ENCODE results near the gene MED29. TPM values are rescaled to one million over a fixed set of nuclear protein-coding genes. Genes with fewer than 3 reads are reported as not detected.

Gene MED29
- total and polyA plus RNA-seq, 2 donors (not counting 1 experiment from before 2014, with no cell fraction given) = 33.0 to 47.5 TPM

- Histone ChIP-seq H3K4me1 (ENCODE audit: control insufficient read depth in 2 of 2, insufficient read depth in 2 of 2, low read length in 2 of 2) (peaks cover 17 to 25% of the 10 kb centered on the region in 2 donors), H3K4me2 (replicated peaks; ENCODE audit: low read depth, low read length, poor library complexity, severe bottlenecking) (no peak overlapping the region), H3K9me3 (ENCODE audit: control extremely low read depth in 1 of 3, control insufficient read depth in 2 of 3, insufficient read depth in 1 of 3, low read length in 2 of 3) (no peaks in the 10 kb centered on the region), H4K20me1 (ENCODE audit: control insufficient read depth, insufficient read depth, low read length, poor library complexity, severe bottlenecking) (peaks cover 34% of the 10 kb centered on the region), H3K27ac (ENCODE audit: low read length in 2 of 2) (peak overlapping the region; percentile 9 to 63), H3K27me3 (replicated peaks in 1 of 4; ENCODE audit: control extremely low read depth in 1 of 4, control insufficient read depth in 3 of 4, insufficient read depth in 4 of 4, low read length in 3 of 4) (no peaks in the 10 kb centered on the region), H3K36me3 (replicated peaks in 1 of 2; ENCODE audit: control extremely low read depth in 1 of 2, control insufficient read depth in 1 of 2, extremely low read depth in 1 of 2, insufficient read depth in 2 of 2, low read length in 1 of 2) (peaks cover 7 to 37% of the 10 kb centered on the region in 2 experiments), H3K9ac (ENCODE audit: low read length) (no peak overlapping the region), H3K79me2 (ENCODE audit: control insufficient read depth, insufficient read depth, low read length) (peaks cover 33% of the 10 kb centered on the region), H2AFZ (ENCODE audit: insufficient read depth, low read depth, low read length, poor library complexity, severe bottlenecking) (no peak overlapping the region), H3K4me3 (ENCODE audit: control extremely low read depth in 1 of 5, extremely low read depth in 1 of 5, insufficient read depth in 1 of 5, low read depth in 2 of 5, low read length in 4 of 5) (no peak overlapping the region)
- ChIA-PET CTCF (interaction anchor here (0.7 kb wide), 1 partner anchor 19 kb away, joined by 3 read pairs; the partner anchor contains the start of gene PLEKHG2), POLR2A (interaction anchor here (0.7 kb wide), 2 partner anchors 8 to 131 kb away, joined by 5 to 8 read pairs; no protein-coding TSS in a partner anchor)
- WGBS (ENCODE audit: insufficient coverage) = 65% methylated on average over 14 of the region's 25 CpGs
- intact Hi-C loops (cut with micrococcal nuclease) = loop anchor here (2.0 kb wide), 1 partner anchor 14 kb away; the partner anchor contains the start of gene SUPT5H
- peak; percentile 69 for ATAC-seq (ENCODE audit: low read depth)
- peak; percentile 63 for DNase-seq
- Mint-ChIP-seq H3K27ac (peak overlapping the region; percentile 94), H3K9me3 (ENCODE audit: insufficient read depth) (no peaks in the 10 kb centered on the region), H3K4me3 (peak overlapping the region; percentile 71), H3K4me1 (peaks cover 35% of the 10 kb centered on the region), H3K27me3 (no peaks in the 10 kb centered on the region)
- TF ChIP-seq EZH2 (IDR thresholded peaks at IDR 0.05; ENCODE audit: borderline replicate concordance, insufficient read depth, low read depth, low read length, poor library complexity, severe bottlenecking) (no peak), CTCF (IDR thresholded peaks at IDR 0.05) (no peak)
Measured at GRCh38 chr19:39430675-39431593, 39.8 kb downstream of the MED29 start.

DNA sequence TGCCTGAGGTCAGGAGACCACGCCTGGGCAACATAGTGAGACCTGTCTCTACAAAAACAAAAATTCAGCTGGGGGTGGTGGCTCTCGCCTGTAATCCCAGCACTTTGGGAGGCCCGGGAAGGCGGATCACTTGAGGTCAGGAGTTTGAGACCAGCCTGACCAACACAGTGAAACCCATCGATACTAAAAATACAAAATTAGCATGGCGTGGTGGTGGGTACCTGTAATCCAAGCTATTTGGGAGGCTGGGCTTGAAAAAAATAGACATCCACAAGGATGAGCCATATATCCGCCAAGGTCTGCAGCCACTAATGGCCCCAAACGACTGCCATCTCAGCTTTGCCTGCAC, 41.5 kb downstream of the MED29 start:
- Histone ChIP-seq H4K20me1 (ENCODE audit: control insufficient read depth, insufficient read depth, low read length, poor library complexity, severe bottlenecking) (peaks cover 34% of the 10 kb centered on the region), H3K27ac (ENCODE audit: low read length in 2 of 2) (no peak overlapping the region), H3K36me3 (replicated peaks in 1 of 2; ENCODE audit: control extremely low read depth in 1 of 2, control insufficient read depth in 1 of 2, extremely low read depth in 1 of 2, insufficient read depth in 2 of 2, low read length in 1 of 2) (peaks cover 7 to 37% of the 10 kb centered on the region in 2 experiments), H3K79me2 (ENCODE audit: control insufficient read depth, insufficient read depth, low read length) (peaks cover 44% of the 10 kb centered on the region), H3K4me1 (ENCODE audit: control insufficient read depth in 2 of 2, insufficient read depth in 2 of 2, low read length in 2 of 2) (peaks cover 23 to 33% of the 10 kb centered on the region in 2 donors), H2AFZ (ENCODE audit: insufficient read depth, low read depth, low read length, poor library complexity, severe bottlenecking) (no peak overlapping the region), H3K9ac (ENCODE audit: low read length) (no peak overlapping the region), H3K9me3 (ENCODE audit: control extremely low read depth in 1 of 3, control insufficient read depth in 2 of 3, insufficient read depth in 1 of 3, low read length in 2 of 3) (no peaks in the 10 kb centered on the region), H3K4me3 (ENCODE audit: control extremely low read depth in 1 of 5, extremely low read depth in 1 of 5, insufficient read depth in 1 of 5, low read depth in 2 of 5, low read length in 4 of 5) (no peak overlapping the region), H3K4me2 (replicated peaks; ENCODE audit: low read depth, low read length, poor library complexity, severe bottlenecking) (no peak overlapping the region), H3K27me3 (replicated peaks in 1 of 4; ENCODE audit: control extremely low read depth in 1 of 4, control insufficient read depth in 3 of 4, insufficient read depth in 4 of 4, low read length in 3 of 4) (no peaks in the 10 kb centered on the region)
- ChIA-PET CTCF (interaction anchor here (0.7 to 1.2 kb wide), 2 partner anchors 35 to 408 kb away, joined by 3 read pairs; no protein-coding TSS in a partner anchor), POLR2A (interaction anchor here (0.7 kb wide), 1 partner anchor 23 kb away, joined by 3 read pairs; no protein-coding TSS in a partner anchor)
- no peaks in the 10 kb centered on the region for H3K9me3 Mint-ChIP-seq (ENCODE audit: insufficient read depth)
- H3K27me3 Mint-ChIP-seq = no peaks in the 10 kb centered on the region
- H3K27ac Mint-ChIP-seq = peak overlapping the region; percentile 59
- H3K4me3 Mint-ChIP-seq = peak overlapping the region; percentile 16
- H3K4me1 Mint-ChIP-seq = peaks cover 44% of the 10 kb centered on the region
- WGBS (ENCODE audit: insufficient coverage) = 100% methylated on average over 5 of the region's 8 CpGs
- intact Hi-C loops (cut with micrococcal nuclease) = no loop called here
- ATAC-seq (ENCODE audit: low read depth) = no peak
- TF ChIP-seq CTCF (IDR thresholded peaks at IDR 0.05) (no peak), EZH2 (IDR thresholded peaks at IDR 0.05; ENCODE audit: borderline replicate concordance, insufficient read depth, low read depth, low read length, poor library complexity, severe bottlenecking) (no peak)
- no peak for DNase-seq

Measured in B cell (primary cell).